Sigmoid colon (tissue), 4 donors: ENCODE measurements around the gene ABCC3.

Experiments used
- CTCF ChIP-seq, 4 experiments: fragments of 450-650 bp in 3 of 4; fragments of 200-600 bp in 1 of 4; IDR thresholded peaks; one replicate each; pipeline ENCODE4 v1.5.1; 2016 to 2019; ENCODE audit warnings: antibody characterized with exemption in 4 of 4, mild to moderate bottlenecking in 3 of 4, moderate library complexity in 2 of 4
- POLR2A ChIP-seq, 2 donors: fragments of 450-650 bp; IDR thresholded peaks; one replicate each; pipeline ENCODE4 v1.6.1; 2016; ENCODE audit warnings: antibody characterized with exemption in 2 of 2, mild to moderate bottlenecking in 2 of 2, moderate library complexity in 2 of 2
- POLR2AphosphoS5 ChIP-seq, 4 donors: sonication (generic); formaldehyde crosslinking; IDR thresholded peaks; one replicate each; pipeline ENCODE4 v1.6.1; 2017; ENCODE audit warnings: antibody characterized with exemption in 4 of 4

GRCh38 chr17:50664788-50665458, 30.2 kb downstream of the ABCC3 start:
- TF ChIP-seq CTCF (IDR thresholded peaks at IDR 0.05) = no peak
- TF ChIP-seq POLR2A (IDR thresholded peaks at IDR 0.05) = no peak
- no peak for TF ChIP-seq POLR2AphosphoS5 (IDR thresholded peaks at IDR 0.05)
